Esophagus squamous epithelium (tissue), 4 donors: Measurements from ENCODE around the gene ERVH48-1.

Source experiments
- POLR2A ChIP-seq, 4 donors: fragments of 450-650 bp; IDR thresholded peaks; one replicate each; pipeline ENCODE4 v1.6.1; 2017; ENCODE audit warnings: antibody characterized with exemption in 4 of 4, mild to moderate bottlenecking in 4 of 4, moderate library complexity in 3 of 4
- TF ChIP-seq, protein P1 (sequence below), 6 experiments: fragments of 450-650 bp in 4 of 6; fragments of 200-600 bp in 2 of 6; sonication (generic) in 2 of 6; IDR thresholded peaks; one replicate each; pipeline ENCODE4 v1.5.1; 2016 to 2019; ENCODE audit warnings: antibody characterized with exemption in 6 of 6, mild to moderate bottlenecking in 4 of 6, moderate library complexity in 4 of 6

DNA sequence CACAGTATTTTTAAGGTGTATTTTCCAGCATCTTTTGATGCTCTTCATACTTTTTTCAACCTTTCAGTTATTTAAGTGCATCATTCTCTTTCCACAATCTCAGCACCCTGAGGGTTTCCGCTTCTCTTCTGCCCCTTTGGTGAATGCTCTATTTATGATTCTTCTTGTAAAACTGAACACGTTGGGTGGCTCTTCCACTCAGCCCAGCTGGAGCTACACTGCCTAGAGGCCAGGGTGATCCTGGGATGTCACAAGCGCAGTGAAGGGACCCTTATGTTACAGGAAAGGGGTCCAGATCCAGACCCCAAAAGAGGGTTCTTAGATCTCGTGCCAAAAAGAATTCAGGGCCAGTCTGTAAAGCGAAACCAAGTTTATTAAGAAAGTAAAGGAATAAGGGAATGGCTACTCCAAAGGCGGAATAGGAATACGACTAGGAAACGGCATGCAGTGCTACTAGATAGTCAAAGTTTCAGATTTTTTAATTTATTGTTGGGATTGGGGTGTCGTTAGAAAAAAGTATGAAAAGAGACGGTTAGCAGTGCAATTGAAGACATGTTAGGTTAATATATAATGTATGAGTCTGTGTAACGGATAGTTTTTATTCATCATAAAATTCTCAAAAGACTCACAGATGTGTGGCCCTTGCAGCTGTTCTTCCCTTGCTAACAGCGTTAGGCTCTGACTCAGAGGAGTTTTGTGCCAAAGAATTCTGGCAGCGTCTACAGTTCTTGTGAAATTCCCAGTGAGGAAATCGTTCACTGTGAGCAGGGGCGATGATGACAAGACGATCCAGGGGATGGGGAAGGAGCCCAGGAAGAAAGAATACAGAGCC lies 14.4 kb upstream of the ERVH48-1 start:
- no peak for TF ChIP-seq POLR2A (IDR thresholded peaks at IDR 0.05)
- TF ChIP-seq, protein P1, sequence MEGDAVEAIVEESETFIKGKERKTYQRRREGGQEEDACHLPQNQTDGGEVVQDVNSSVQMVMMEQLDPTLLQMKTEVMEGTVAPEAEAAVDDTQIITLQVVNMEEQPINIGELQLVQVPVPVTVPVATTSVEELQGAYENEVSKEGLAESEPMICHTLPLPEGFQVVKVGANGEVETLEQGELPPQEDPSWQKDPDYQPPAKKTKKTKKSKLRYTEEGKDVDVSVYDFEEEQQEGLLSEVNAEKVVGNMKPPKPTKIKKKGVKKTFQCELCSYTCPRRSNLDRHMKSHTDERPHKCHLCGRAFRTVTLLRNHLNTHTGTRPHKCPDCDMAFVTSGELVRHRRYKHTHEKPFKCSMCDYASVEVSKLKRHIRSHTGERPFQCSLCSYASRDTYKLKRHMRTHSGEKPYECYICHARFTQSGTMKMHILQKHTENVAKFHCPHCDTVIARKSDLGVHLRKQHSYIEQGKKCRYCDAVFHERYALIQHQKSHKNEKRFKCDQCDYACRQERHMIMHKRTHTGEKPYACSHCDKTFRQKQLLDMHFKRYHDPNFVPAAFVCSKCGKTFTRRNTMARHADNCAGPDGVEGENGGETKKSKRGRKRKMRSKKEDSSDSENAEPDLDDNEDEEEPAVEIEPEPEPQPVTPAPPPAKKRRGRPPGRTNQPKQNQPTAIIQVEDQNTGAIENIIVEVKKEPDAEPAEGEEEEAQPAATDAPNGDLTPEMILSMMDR (IDR thresholded peaks at IDR 0.05) = no peak
